Trophoblast cell (in vitro differentiated cells and primary cell): ENCODE data around the gene SOBP.

Experiments
- DNase-seq, 2 donors: peaks; one replicate each; pipeline ENCODE4 v3.0.0-alpha.2; 2016
- H2AFZ ChIP-seq: 2 replicates; pipeline ENCODE4 v1.6.1; 2013; ENCODE audit warnings: low read length, moderate library complexity, mild to moderate bottlenecking; ENCODE audit not compliant: insufficient read depth, poor library complexity
- H2AK5ac ChIP-seq: 2 replicates; pipeline ENCODE4 v1.6.1; 2013; ENCODE audit warnings: mild to moderate bottlenecking, low read length
- H2BK120ac ChIP-seq: 2 replicates; pipeline ENCODE4 v1.6.1; 2013; ENCODE audit warnings: low read length, mild to moderate bottlenecking, moderate library complexity; ENCODE audit not compliant: insufficient read depth, poor library complexity
- H2BK12ac ChIP-seq: 2 replicates; pipeline ENCODE4 v1.6.1; 2013; ENCODE audit warnings: mild to moderate bottlenecking, low read length, moderate library complexity
- H2BK5ac ChIP-seq: 2 replicates; pipeline ENCODE4 v1.6.1; 2013; ENCODE audit warnings: low read length, low read depth, moderate library complexity, mild to moderate bottlenecking; ENCODE audit not compliant: poor library complexity
- H3K14ac ChIP-seq: 2 replicates; pipeline ENCODE4 v1.6.1; 2013; ENCODE audit warnings: mild to moderate bottlenecking, low read length
- H3K18ac ChIP-seq: 2 replicates; pipeline ENCODE4 v1.6.1; 2013; ENCODE audit warnings: mild to moderate bottlenecking, low read length
- H3K23ac ChIP-seq: 2 replicates; pipeline ENCODE4 v1.6.1; 2013; ENCODE audit warnings: low read length
- H3K27ac ChIP-seq: 2 replicates; pipeline ENCODE4 v1.5.1; 2013; ENCODE audit warnings: low read depth, mild to moderate bottlenecking, inconsistent platforms, low read length, moderate library complexity
- H3K27me3 ChIP-seq: 2 replicates; pipeline ENCODE4 v1.6.1; 2013; ENCODE audit warnings: inconsistent platforms, mild to moderate bottlenecking, low read length, moderate library complexity; ENCODE audit not compliant: insufficient read depth
- H3K36me3 ChIP-seq, 2 experiments: 1 replicate in 1 of 2; 2 replicates in 1 of 2; pipeline ENCODE4 v1.6.1; 2013; ENCODE audit warnings: low read length in 2 of 2, mild to moderate bottlenecking in 2 of 2, moderate library complexity in 1 of 2; ENCODE audit not compliant: insufficient read depth in 2 of 2, control insufficient read depth in 1 of 2
- H3K4ac ChIP-seq: 2 replicates; pipeline ENCODE4 v1.6.1; 2013; ENCODE audit warnings: low read depth, mild to moderate bottlenecking, low read length, moderate library complexity
- H3K4me1 ChIP-seq, 2 experiments: 1 replicate in 1 of 2; 2 replicates in 1 of 2; pipeline ENCODE4 v1.6.1; 2013; ENCODE audit warnings: low read length in 2 of 2, mild to moderate bottlenecking in 2 of 2, moderate library complexity in 1 of 2; ENCODE audit not compliant: insufficient read depth in 2 of 2, control insufficient read depth in 1 of 2
- H3K4me2 ChIP-seq: 2 replicates; pipeline ENCODE4 v1.6.1; 2013; ENCODE audit warnings: inconsistent platforms, mild to moderate bottlenecking, low read length, moderate library complexity
- H3K4me3 ChIP-seq: 2 replicates; pipeline ENCODE4 v1.5.1; 2013; ENCODE audit warnings: mild to moderate bottlenecking, low read depth, low read length, inconsistent platforms
- H3K79me1 ChIP-seq: one replicate; pipeline ENCODE4 v1.6.1; 2013; ENCODE audit warnings: low read length
- H3K79me2 ChIP-seq: 2 replicates; pipeline ENCODE4 v1.6.1; 2013; ENCODE audit warnings: low read length, mild to moderate bottlenecking; ENCODE audit not compliant: control insufficient read depth, insufficient read depth, poor library complexity
- H3K9ac ChIP-seq: 2 replicates; pipeline ENCODE4 v1.6.1; 2013; ENCODE audit warnings: mild to moderate bottlenecking, low read length
- H3K9me3 ChIP-seq: 2 replicates; pipeline ENCODE4 v1.6.1; 2013; ENCODE audit warnings: low read depth, mild to moderate bottlenecking, control low read depth, inconsistent platforms, low read length; ENCODE audit not compliant: insufficient read depth
- H4K12ac ChIP-seq: 2 replicates; pipeline ENCODE4 v1.6.1; 2013; ENCODE audit warnings: low read depth, mild to moderate bottlenecking, low read length, moderate library complexity
- H4K8ac ChIP-seq: 2 replicates; pipeline ENCODE4 v1.6.1; 2013; ENCODE audit warnings: low read depth, mild to moderate bottlenecking, low read length, moderate library complexity
- H4K91ac ChIP-seq: one replicate; pipeline ENCODE4 v1.6.1; 2013; ENCODE audit warnings: low read depth, mild to moderate bottlenecking, low read length, moderate library complexity
- WGBS: extraction: QIAGEN DNeasy Blood & Tissue Kit; methylation state at CpG from one replicate; pipeline ENCODE4 v1.1.7; 2013; ENCODE audit warnings: missing lambda C conversion rate; ENCODE audit not compliant: insufficient read length, insufficient coverage; ENCODE audit errors: extremely low coverage; 5-methylcytosine and 5-hydroxymethylcytosine counted together

The SOBP gene

GRCh38 chr6:107584726-107585125 is 94.8 kb downstream of the SOBP start:
- no peak overlapping the region for H3K27ac ChIP-seq
- no peaks in the 10 kb centered on the region for H3K27me3 ChIP-seq
- no peak overlapping the region for H3K18ac ChIP-seq
- no peak overlapping the region for H2AK5ac ChIP-seq
- H4K8ac ChIP-seq: no peak overlapping the region
- no peak overlapping the region for H2BK120ac ChIP-seq
- H4K91ac ChIP-seq: no peak overlapping the region
- no peak overlapping the region for H4K12ac ChIP-seq
- no peaks in the 10 kb centered on the region for H3K9me3 ChIP-seq
- H3K4me3 ChIP-seq: no peak overlapping the region
- H3K79me2 ChIP-seq: no peaks in the 10 kb centered on the region
- no peak overlapping the region for H2BK12ac ChIP-seq
- H2BK5ac ChIP-seq: no peak overlapping the region
- H3K4me2 ChIP-seq: no peak overlapping the region
- H3K4ac ChIP-seq: no peak overlapping the region
- H2AFZ ChIP-seq: no peak overlapping the region
- H3K79me1 ChIP-seq: no peaks in the 10 kb centered on the region
- no peaks in the 10 kb centered on the region for H3K36me3 ChIP-seq
- H3K14ac ChIP-seq: no peak overlapping the region
- no peak overlapping the region for H3K23ac ChIP-seq
- DNase-seq: no peak
- H3K4me1 ChIP-seq: no peaks in the 10 kb centered on the region
- no peak overlapping the region for H3K9ac ChIP-seq

DNA sequence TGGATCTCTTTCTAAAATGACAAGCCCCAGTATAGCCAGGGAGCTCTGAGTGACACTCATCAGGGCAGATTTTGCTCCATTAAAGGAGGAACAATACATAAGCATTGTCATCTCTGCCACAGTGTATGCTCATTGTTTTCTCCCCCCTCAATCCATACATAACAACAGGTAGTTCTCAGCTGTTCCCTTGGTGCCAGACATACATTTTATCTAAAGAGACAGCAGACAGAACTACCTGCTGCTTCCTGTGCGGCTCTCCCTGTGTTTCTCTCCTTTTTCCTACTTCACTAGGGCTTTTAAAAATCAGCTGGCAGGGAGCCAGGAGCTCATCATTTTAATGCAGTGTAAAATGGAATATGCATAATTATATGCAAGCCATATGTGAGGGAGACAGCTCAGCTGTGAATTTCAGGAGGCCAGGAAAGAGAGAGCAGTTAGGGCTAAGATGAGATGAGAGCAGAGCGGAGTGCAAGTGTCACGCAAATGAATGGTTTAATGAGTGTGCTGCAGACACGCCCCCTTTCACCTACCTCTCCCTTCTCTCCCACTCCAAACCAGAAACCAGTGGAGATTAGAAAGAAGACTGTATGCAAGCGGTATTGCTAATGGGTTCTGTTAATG is 96.0 kb downstream of the SOBP start:
- no peak overlapping the region for H4K91ac ChIP-seq
- no peak overlapping the region for H3K27ac ChIP-seq
- H3K36me3 ChIP-seq: no peaks in the 10 kb centered on the region
- H3K14ac ChIP-seq: no peak overlapping the region
- H3K18ac ChIP-seq: no peak overlapping the region
- H4K8ac ChIP-seq: no peak overlapping the region
- H4K12ac ChIP-seq: no peak overlapping the region
- H3K79me1 ChIP-seq: no peaks in the 10 kb centered on the region
- no peak for DNase-seq
- H3K23ac ChIP-seq: no peak overlapping the region
- H2BK12ac ChIP-seq: no peak overlapping the region
- no peak overlapping the region for H2AK5ac ChIP-seq
- H2AFZ ChIP-seq: no peak overlapping the region
- H3K9ac ChIP-seq: no peak overlapping the region
- no peaks in the 10 kb centered on the region for H3K9me3 ChIP-seq
- WGBS: no CpG with 5 or more reads among the region's 5 CpGs
- H2BK5ac ChIP-seq: no peak overlapping the region
- no peak overlapping the region for H3K4me3 ChIP-seq
- H3K27me3 ChIP-seq: no peaks in the 10 kb centered on the region
- H2BK120ac ChIP-seq: no peak overlapping the region
- no peak overlapping the region for H3K4ac ChIP-seq
- H3K4me2 ChIP-seq: no peak overlapping the region
- no peaks in the 10 kb centered on the region for H3K4me1 ChIP-seq
- H3K79me2 ChIP-seq: no peaks in the 10 kb centered on the region

DNA sequence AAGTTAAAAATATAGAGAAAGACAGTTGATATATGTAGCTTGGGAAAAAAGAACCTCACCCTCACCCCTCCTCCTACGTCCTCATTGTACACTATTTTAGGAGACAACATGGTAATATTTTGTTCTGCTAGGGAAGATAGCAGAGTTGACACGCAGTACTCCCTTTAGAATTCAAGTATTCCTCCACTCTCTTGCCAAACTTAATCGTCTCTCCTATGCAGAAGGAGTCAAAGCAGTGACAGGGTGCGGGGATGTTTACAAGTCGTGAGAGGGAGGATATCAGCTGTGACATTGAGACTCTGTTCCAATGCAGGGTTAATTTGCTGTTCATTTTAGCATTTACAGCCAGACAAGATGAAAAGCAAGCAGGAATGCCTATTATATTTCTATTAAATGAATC is 97.5 kb downstream of the SOBP start:
- H3K4ac ChIP-seq: no peak overlapping the region
- H3K79me2 ChIP-seq: no peaks in the 10 kb centered on the region
- no peak for DNase-seq
- H3K36me3 ChIP-seq: no peaks in the 10 kb centered on the region
- H3K27me3 ChIP-seq: no peaks in the 10 kb centered on the region
- no peak overlapping the region for H2AFZ ChIP-seq
- H3K27ac ChIP-seq: no peak overlapping the region
- H2BK120ac ChIP-seq: no peak overlapping the region
- no peak overlapping the region for H4K12ac ChIP-seq
- no peaks in the 10 kb centered on the region for H3K9me3 ChIP-seq
- H4K91ac ChIP-seq: no peak overlapping the region
- WGBS: no CpG with 5 or more reads among the region's 5 CpGs
- H3K18ac ChIP-seq: no peak overlapping the region
- H2BK12ac ChIP-seq: no peak overlapping the region
- no peak overlapping the region for H3K9ac ChIP-seq
- no peak overlapping the region for H3K14ac ChIP-seq
- H3K4me1 ChIP-seq: no peaks in the 10 kb centered on the region
- no peak overlapping the region for H3K4me3 ChIP-seq
- no peak overlapping the region for H4K8ac ChIP-seq
- no peak overlapping the region for H3K4me2 ChIP-seq
- no peak overlapping the region for H2AK5ac ChIP-seq
- no peaks in the 10 kb centered on the region for H3K79me1 ChIP-seq
- H2BK5ac ChIP-seq: no peak overlapping the region
- no peak overlapping the region for H3K23ac ChIP-seq

GRCh38 chr6:107589199-107589598 is 99.3 kb downstream of the SOBP start:
- Histone ChIP-seq H3K79me2 (no peaks in the 10 kb centered on the region), H3K4ac (no peak overlapping the region), H2BK120ac (no peak overlapping the region), H3K36me3 (no peaks in the 10 kb centered on the region), H3K9ac (no peak overlapping the region), H2AFZ (no peak overlapping the region), H2BK5ac (no peak overlapping the region), H4K91ac (no peak overlapping the region), H3K4me1 (no peaks in the 10 kb centered on the region), H3K4me2 (no peak overlapping the region), H3K27ac (no peak overlapping the region), H3K23ac (no peak overlapping the region), H3K18ac (no peak overlapping the region), H4K8ac (no peak overlapping the region), H4K12ac (no peak overlapping the region), H3K79me1 (no peaks in the 10 kb centered on the region), H3K4me3 (no peak overlapping the region), H2AK5ac (no peak overlapping the region), H3K9me3 (no peaks in the 10 kb centered on the region), H3K14ac (no peak overlapping the region), H3K27me3 (no peaks in the 10 kb centered on the region), H2BK12ac (no peak overlapping the region)
- no peak for DNase-seq
- WGBS: no CpG with 5 or more reads among the region's 5 CpGs
